HG03558 (cell line): ENCODE results near the gene PSMC2.

ENCODE experiments used
- ATAC-seq: cut with Tn5 transposase; IDR thresholded peaks from one replicate; pipeline ENCODE4 v1.9.1; 2021; ENCODE audit warnings: moderate number of reproducible peaks; ENCODE audit not compliant: unreplicated experiment; ENCODE audit errors: extremely low read depth

PSMC2 gene

DNA sequence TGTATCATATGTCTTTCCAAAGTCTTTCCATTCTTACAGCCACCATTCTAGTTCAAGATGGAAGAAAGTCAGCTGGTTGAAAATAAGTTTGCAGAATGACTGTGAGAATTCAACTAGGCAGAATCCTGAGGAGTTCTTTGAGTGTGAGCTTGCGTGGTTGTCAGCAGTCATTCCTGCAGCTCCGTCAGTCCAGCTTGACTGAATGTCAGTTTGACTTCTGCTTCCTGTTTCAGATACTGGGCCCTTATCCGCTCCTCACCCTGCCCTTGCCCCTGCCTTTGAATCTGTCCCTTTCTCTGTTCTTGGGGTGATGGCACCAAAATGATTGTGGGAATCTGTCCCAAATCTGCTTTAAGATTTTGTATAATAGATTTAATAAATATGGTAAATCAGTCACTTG is 70.8 kb downstream of the PSMC2 start:
- no peak for ATAC-seq
